Retina (tissue), 1 donor: ENCODE measurements around the gene LRFN3.
"Not testable (repeated sequence)": the region's sequence is repeated elsewhere in the genome, so short reads cannot be mapped to it uniquely, and the experiment has no call there.

Experiments
- DNase-seq: peaks from one replicate; pipeline ENCODE4 v3.0.0-alpha.2; 2016

Gene LRFN3

DNA sequence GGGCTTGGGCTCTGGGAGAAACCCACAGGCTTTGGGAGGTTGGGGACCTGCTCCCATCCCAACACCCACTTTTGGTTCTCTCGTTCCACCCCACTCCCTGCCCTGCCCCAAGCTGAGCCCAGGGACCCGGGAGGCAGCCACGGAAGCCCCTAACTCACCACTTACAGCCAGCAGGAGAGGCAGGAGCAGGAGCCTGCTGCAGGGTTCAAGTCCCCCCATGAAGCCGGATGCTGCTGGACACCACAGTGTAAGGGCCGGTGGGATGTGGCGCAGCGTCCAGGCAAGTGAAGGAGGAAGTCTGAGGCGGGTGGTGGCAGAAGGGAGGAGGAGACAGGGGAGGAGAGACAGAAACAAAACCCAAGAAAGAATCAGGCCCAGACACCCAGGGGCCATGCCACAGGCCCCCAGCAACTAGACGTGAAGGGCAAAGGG lies 28.1 kb upstream of the LRFN3 start, which contains the start of gene TYROBP:
TYROBP (minus strand) TSS at position 286 of the 432 bp plus-strand sequence; CDS start at position 219, 67 bp downstream.
- DNase-seq: no peak

DNA sequence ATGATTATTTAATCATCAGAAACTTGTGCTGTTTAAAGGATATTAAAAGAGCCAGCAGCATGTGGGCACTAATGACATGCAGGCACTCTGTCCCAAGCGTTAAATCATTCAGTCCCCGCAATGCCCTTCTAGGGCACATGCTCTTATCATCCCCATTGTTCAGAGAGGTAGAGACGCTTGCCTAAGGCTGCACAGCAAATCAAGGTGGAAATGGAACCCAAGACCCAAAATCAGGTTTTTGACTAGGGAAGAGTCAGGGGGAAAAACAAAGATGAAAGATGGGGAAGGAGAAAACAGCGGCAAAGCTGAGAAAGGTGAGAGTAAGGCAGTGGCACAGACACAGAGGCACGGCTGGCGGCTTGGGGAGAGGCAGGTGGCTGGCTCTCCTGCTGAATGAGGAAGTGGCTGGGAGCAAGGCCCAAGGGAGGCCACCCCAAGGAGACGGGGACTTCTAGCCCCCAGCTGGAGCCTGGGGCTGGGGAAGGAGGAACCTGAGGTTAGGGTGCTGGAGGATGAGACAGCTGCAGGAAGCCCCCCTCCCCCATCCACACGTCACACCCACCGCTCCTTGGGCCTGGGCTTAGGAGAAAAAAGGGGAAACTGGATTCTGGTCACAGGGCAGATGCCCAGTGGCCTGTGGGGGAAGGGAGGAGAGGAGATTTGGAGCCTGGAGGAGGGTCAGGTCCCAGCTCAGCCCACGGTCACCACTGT lies 27.0 kb upstream of the LRFN3 start:
- DNase-seq: no peak

- no peak for DNase-seq
These were observed 26.5 kb upstream of the LRFN3 start for GRCh38 chr19:35909684-35910035.

DNA sequence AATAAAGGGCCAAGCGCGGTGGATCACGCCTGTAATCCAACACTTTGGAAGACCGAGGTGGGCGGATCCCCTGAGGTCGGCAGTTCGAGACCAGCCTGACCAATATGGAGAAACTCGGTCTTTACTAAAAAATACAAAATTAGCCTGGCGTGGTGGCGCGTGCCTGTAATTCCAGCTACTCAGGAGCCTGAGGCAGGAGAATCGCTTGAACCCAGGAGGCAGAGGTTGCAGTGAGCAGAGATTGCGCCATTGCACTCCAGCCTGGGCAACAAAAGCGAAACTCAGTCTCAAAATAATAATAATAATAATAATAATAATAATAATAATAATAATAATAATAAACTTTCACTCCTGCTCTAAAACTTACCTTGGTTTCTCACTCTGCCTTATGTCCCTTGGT lies 25.8 kb upstream of the LRFN3 start:
- DNase-seq: not testable (repeated sequence)

DNA sequence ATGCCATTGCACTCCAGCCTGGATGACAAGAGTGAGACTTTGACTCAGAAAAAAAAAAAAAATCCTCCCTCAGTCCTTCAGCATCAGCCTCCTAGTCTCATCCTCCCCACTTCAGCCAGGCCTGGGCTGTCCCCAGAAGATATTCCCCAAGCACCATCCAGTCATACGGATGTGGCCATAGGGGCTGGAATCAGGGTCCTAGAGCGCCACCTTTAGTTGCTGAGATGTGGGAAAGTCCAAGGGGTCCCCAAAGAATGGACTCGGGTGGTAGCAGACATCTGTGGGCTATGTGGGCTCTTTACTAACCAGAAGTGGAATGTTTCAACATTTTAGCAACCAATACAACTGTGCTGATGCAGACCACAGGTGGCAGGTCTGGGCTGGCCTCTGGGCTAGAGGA lies 25.0 kb upstream of the LRFN3 start:
- no peak for DNase-seq

DNA sequence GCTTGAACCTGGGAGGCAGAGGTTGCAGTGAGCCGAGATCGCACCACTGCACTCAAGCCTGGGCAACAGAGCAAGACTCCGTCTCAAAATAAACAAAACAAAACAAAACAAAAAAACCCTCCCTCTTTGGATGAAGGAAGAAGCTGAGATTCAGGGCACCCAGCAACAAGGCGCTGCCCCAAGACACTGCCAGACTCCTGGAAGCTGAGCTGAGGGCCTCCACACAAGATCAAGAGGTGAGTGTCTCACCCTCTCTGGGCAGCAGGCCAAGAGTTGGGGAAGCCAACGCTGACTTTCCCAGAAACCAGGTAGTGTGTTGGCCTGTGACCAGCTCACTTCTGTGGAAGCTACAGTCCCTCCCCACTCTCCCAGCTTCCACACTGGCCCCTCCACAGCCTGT lies 24.4 kb upstream of the LRFN3 start:
- DNase-seq: no peak

- DNase-seq: no peak
These were observed 22.6 kb upstream of the LRFN3 start for GRCh38 chr19:35913589-35913988.

- DNase-seq: no peak
These were observed 20.7 kb upstream of the LRFN3 start for GRCh38 chr19:35915443-35915842.

GRCh38 chr19:35919306-35919705 lies 16.9 kb upstream of the LRFN3 start:
- no peak for DNase-seq

DNA sequence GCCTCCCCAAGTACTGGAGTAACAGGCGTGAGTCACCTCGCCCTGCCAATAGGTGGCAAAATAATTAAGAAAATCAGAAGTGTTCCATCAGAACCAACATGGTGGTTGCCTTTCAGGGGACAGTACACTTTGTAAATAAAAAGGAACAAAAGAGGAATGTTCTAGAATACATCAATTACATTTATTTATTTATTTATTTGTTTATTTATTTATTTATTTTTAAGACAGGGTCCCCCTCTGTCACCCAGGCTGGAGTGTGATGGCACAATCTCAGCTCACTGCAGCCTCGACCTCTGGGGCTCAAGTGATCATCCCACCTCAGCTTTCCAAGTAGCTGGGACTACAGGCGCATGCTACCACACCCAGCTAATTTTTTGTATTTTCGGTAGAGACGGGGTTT lies 15.2 kb upstream of the LRFN3 start:
- DNase-seq: no peak

GRCh38 chr19:35925501-35925900 lies 10.7 kb upstream of the LRFN3 start:
- DNase-seq: no peak

DNA sequence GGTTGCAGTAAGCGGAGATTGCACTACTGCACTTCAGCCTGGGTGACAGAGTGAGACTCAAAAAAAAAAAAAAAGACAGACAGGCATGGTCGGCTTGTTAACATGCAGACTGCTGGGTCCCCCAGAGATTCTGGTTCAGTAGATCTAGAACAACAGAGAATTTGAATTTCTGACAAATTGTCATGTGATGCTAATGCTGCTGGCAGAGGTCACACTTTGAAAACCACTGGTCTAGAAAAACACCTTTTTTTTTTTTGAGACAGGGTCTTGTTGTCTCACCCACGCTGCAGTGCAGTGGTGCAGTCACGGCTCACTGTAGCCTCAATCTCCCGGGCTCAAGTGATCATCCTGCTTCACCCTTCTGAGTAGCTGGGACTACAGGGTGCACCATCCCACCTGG lies 7.7 kb upstream of the LRFN3 start:
- DNase-seq: no peak

DNA sequence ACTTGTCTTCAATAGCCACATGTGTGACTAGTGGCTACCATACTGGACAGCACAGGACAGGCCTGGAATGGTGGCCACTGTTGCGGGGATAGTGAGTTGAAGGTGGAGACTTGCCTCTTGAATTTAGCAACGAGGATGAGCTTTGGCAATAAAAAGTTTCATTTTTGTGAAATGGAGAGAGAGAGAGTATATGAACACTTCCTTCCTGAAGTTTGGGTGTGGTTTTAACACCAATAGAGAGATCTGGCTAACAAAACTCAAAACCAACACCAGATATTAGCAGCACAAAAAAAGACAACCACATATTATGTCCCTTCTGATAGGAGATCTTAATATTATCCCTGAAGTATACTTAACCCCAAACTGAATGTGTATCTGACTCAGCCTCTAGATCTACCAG lies 6.3 kb upstream of the LRFN3 start:
- no peak for DNase-seq

DNA sequence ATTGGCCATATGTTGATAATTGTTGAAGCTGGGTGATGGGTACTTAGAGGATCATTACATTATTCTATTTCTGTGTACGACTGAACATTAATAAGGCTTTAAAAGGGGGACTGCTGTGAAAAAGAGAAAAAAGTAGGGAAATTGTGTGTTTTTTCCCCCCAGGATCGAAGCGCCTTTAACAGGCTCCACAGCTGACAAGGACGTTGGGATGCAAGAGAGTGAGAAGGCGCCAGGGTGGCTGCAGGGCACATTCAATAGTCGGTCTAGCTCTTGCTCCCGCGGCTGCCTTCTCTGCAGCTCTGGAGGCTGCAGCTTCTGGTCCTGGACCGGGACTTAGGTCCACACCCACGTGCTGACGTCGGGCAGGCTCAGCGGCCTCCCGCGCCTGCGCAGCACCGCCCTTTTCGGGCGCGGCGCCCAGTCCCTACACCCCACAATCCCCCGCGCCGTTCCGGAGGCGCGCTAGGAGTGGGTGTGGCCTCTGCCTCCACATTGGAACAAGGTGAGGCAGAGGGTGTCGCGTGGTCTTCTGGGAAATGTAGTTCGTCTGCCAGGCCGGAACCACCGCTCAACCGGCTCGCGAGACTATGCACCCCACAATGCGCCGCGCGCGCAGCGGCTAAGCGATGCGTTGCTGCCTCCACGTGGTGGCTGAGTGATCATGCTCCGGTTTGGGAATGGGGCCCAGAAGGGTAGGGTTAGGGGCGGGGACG lies 4.9 kb upstream of the LRFN3 start:
- DNase-seq: peak; percentile 99

GRCh38 chr19:35931874-35932202 lies 4.3 kb upstream of the LRFN3 start:
- DNase-seq: no peak

DNA sequence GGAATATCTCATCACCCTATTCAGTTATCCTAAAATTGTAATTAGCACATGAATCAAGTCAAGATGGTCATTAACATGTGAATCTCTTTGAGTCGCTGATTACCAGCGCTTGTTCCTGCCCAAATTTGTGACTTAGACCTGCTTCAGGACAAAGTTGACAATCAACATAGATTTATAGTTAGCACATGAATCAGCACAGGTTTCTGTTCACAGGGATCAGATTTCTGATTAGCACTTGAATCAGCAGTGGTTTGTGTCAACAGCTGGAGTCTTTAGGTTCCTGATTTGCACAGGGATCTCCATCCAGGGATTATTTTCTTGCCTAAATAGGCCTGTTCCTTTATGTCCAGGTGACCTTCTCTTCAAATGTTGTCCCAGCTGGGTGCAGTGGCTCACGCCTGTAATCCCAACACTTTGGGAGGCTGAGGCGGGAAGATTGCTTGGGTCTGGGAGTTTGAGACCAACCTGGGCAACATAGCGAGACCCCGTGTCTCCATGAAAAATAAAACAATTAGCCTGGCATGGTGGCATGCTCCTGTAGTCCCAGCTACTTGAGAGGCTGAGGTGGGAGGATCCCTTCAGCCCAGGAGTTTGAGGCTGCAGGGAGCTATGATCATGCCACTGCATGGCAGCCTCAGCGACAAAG lies 3.8 kb upstream of the LRFN3 start:
- no peak for DNase-seq

DNA sequence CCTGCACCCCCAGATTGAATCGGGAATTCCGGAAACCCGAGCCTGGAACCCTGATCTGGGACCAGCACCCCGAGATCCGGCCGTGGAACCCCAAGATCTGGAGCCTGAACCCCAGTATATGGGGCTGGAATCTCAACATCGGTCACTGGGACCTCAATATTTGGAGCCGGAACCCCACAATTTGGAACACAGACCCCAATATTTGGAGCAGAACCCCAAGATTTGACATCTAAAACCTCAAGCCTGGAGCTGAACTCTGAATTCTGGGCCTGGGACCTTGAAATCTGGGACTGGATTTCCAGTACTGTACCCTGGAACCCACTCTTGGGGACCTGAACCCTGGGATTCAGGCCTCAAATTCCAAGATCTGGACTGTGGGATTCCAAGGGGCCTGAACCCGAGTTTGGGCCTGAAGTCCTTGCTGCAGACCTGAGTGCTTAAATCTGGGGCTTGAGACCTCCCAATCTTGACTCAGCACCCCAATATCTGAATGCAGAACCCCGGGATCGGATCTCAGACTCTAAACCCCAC lies 629 bp downstream of the LRFN3 start:
- DNase-seq: no peak

- peak; percentile 37 for DNase-seq
These were observed 1.4 kb downstream of the LRFN3 start for GRCh38 chr19:35937345-35938281.

- DNase-seq: no peak
These were observed 2.4 kb downstream of the LRFN3 start for GRCh38 chr19:35938282-35939224.

DNA sequence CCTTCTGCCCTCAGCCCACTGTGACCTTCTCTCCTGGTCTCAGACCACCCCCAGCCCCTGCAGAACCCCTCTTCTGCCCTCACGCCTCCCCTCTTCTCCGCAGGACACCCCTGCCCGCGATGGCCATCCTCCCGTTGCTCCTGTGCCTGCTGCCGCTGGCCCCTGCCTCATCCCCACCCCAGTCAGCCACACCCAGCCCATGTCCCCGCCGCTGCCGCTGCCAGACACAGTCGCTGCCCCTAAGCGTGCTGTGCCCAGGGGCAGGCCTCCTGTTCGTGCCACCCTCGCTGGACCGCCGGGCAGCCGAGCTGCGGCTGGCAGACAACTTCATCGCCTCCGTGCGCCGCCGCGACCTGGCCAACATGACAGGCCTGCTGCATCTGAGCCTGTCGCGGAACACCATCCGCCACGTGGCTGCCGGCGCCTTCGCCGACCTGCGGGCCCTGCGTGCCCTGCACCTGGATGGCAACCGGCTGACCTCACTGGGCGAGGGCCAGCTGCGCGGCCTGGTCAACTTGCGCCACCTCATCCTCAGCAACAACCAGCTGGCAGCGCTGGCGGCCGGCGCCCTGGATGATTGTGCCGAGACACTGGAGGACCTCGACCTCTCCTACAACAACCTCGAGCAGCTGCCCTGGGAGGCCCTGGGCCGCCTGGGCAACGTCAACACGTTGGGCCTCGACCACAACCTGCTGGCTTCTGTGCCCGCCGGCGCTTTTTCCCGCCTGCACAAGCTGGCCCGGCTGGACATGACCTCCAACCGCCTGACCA lies 3.3 kb downstream of the LRFN3 start:
- no peak for DNase-seq
